ENCODE data around the gene ZKSCAN1.
"Not testable (repeated sequence)": the region's sequence is repeated elsewhere in the genome, so short reads cannot be mapped to it uniquely, and the experiment has no call there.

The ZKSCAN1 gene

GRCh38 chr7:100015232-100016214 is at the start of gene ZKSCAN1:
TSS of gene ZKSCAN1 (plus strand) at chr7:100015596. CDS start at chr7:100023507, 7,911 bp downstream.
- no peak for DNase-seq

DNA sequence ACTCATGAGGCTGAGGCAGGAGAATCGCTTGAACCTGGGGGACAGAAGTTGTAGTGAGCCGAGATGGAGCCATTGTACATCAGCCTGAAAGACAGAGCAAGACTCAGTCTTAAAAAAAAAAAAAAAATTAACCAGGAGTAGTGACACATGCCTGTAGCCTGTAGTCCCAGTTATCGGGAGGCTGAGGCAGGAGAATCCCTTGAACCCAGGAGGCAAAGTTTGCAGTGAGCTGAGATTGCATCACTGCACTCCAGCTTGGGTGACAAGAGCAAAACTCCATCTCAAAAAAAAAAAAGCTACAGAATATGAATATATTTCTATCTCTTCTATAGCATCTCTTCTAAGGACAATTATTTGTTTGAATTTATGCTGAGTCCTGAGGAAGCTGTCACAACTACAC is 46.1 kb upstream of the ZKSCAN1 start:
- DNase-seq = no peak

DNA sequence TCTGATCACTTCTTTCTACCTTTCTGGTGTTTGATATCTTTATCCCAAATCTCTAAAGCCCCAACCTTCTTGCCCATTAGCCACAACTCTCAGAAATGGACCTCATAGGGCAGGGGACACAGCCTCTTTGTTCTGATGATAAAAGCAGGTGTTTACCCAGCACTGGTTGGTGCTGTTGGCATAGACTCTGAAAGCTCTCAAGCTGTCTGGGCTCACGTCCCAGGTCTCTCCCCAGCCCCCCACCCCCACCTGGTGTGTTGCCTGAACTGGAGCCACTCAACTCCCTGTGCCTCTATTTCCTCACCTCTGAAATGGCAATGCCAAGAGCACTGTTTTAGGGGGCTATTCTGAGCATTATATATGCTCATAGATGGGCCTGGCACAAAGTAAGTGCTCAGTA is 45.6 kb upstream of the ZKSCAN1 start:
- not testable (repeated sequence) for DNase-seq

GRCh38 chr7:99971242-99971641 is 44.2 kb upstream of the ZKSCAN1 start:
- DNase-seq = no peak

DNA sequence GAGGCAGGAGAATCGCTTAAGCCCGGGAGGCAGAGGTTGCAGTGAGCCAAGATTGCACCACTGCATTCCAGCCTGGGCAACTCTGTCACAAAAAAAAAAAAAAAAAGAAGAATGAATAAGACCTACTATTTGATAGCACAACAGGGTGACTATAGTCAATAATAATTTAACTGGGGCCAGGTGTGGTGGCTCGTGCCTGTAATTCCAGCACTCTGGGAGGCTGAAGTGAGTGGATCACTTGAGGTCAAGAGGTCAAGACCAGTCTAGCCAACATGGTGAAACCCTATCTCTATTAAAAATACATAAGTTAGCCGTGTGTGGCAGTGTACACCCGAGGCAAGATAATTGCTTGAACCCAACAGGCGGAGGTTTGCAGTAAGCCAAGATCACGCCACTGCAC is 41.6 kb upstream of the ZKSCAN1 start:
- DNase-seq = not testable (repeated sequence)

DNA sequence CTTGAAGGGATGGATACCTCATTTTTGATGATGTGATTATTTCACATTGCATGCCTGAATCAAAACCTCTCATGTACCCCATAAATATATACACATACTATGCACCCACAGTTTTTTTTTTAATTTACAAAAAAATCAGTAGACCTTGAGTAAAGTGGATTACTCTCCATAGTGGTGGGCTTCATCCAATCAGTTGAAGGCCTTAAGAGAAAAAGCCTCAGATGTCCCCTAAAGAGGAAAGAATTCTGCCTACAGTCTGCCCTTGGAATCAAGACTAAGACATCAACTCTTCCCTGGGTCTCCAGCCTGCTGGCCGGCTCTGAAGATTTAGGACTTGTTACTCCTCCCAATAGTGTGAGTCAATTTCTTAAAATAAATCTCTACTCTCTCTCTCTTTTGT is 40.7 kb upstream of the ZKSCAN1 start:
- no peak for DNase-seq

DNA sequence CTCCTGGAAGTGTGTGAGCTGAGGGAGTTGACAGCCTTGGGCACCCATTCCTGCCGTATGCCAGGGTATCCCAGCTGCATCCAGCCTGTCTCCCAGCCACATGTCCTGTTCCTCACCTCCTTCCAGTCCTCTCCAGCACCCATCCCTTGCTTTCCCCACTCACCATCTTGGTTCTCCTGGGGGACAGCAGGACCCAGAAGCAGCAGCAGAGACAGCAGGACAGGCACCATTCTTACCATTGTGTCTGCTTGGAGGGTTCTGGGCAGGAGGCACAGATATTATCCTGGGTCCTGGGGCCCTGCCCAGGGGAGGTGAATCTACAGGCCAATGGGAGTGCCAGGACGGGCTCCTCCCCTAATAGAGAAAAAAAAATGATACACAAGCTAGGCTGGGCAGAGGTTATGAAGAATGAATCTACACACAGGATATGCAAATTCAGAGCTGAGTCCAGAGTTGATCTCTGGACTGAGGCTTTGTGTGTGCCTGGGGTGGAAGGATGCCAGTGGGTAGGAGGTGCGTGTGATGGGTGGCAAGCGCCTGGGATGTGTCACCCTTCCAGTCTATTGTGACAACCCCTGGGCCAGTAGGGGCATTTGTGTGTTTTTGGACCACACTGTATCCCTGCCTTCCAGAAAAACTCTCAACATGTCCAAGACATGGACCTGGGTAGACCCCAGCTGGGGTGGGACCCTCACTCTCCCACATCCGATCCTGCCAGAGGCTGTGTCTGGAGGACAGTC is 39.4 kb upstream of the ZKSCAN1 start, which contains the start of gene AZGP1:
AZGP1 (minus strand) TSS at position 250 of the 740 bp plus-strand sequence; CDS start at position 239, 11 bp downstream.
- no peak for DNase-seq

GRCh38 chr7:99976626-99977025 is 38.8 kb upstream of the ZKSCAN1 start:
- no peak for DNase-seq

DNA sequence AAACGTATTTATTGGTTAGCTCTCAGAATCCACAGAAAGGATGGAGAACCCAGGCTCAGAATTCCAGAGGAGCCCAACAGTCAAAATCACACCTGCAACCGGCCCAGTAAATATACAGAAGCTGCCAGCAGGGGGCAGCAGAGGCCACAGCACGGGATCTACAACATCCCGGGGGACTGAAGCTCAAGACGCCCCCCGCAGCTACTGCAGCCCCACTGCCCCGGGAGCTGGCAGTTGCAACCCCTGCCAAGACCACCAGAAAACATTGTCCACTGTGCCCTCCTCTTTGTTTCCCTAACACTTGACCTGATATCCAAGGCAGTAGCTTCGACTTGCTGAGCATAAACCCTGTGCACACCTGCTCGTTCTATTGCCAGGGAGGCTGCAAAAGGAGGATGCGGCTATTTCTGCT is 35.6 kb upstream of the ZKSCAN1 start:
- not testable (repeated sequence) for DNase-seq

DNA sequence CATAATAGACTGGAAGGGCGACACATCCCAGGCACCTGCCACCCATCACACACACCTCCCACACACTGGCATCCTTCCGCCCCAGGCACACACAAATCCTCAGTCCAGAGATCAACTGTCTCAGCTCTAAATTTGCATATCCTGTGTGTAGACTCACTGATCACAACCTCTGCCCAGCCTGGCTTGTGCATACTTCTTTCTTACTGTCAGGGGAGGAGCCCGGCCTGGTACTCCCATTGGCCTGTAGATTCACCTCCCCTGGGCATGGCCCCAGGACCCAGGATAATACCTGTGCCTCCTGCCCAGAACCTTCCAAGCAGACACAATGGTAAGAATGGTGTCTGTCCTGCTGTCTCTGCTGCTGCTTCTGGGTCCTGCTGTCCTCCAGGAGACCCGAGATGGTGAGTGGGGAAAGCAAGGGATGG is 34.9 kb upstream of the ZKSCAN1 start:
- not testable (repeated sequence) for DNase-seq

GRCh38 chr7:99981066-99981465 is 34.3 kb upstream of the ZKSCAN1 start:
- not testable (repeated sequence) for DNase-seq

DNA sequence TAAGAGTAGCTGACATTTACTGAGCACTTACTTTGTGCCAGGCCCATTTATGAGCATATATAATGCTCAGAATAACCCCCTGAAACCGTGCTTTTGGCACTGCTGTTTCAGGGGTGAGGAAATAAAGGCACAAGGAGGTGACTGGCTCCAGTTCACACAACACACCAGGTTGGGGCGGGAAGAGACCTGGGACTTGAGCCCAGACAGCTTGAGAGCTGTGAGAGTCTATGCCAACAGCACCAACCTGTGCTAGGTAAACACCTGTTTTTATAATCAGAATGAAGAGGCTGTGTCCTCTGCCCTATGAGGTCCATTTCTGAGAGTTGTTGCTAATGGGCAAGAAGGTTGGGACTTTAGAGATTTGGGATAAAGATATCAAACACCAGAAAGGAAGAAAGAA is 30.8 kb upstream of the ZKSCAN1 start:
- DNase-seq = no peak

GRCh38 chr7:99987306-99987705 is 28.1 kb upstream of the ZKSCAN1 start:
- not testable (repeated sequence) for DNase-seq

GRCh38 chr7:99987846-99988245 is 27.6 kb upstream of the ZKSCAN1 start:
- DNase-seq = no peak

DNA sequence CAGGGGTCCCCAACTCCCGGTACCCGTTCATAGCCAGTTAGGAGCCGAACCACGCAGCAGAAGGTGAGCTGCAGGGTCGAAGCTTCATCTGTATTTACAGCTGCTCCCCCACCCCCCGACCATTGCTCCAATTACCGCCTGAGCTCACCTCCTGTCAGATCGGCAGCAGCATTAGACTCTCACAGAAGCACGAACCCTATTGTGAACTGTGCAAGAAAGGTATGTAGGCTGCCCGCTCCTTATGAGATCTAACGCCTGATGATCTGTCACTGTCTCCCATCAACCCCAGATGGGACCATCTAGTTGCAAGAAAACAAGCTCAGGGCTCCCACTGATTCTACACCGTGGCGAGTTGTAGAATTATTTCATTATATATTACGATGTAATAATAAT is 24.9 kb upstream of the ZKSCAN1 start:
- DNase-seq = no peak

DNA sequence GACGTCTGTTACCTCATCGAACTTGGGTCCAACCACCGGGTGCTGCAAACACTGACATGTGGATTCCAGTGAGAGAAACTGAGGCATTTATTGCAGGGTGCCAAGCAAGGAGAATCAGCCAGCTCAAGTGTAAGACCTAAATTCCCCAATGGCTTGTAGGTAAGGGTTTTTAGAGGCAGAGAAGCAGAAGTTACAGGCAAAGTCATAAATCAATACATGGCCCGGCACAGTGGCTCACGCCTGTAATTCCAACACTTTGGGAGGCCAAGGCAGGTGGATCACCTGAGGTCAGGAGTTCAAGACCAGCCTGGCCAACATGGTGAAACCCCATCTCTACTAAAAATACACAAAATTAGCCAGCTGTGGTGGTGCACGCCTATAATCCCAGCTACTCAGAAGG is 23.9 kb upstream of the ZKSCAN1 start:
- not testable (repeated sequence) for DNase-seq

DNA sequence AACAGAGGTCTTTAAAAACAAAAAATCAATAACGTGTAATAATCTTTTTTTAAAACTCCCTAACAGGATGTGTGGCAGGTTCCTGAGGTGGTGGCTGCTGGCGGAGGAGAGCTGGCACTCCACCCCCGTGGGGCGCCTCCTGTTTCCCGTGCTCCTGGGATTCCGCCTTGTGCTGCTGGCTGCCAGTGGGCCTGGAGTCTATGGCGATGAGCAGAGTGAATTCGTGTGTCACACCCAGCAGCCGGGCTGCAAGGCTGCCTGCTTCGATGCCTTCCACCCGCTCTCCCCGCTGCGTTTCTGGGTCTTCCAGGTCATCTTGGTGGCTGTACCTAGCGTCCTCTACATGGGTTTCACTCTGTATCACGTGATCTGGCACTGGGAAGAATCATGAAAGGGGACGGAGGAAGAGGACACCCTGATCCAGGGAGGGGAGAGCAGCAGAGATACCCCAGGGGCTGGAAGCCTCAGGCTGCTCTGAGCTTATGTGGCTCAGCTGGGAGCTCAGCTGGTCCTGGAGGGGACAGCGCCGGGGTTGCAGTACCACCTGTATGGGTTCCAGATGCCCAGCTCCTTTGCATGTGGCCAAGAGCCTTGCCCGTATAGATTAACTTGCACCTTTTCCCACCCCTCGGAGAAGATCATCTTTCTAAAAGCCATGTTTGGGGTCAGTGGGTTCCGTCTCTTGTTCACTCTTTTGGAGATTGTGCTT is 22.9 kb upstream of the ZKSCAN1 start:
- DNase-seq = no peak

- DNase-seq = no peak
These were observed 20.6 kb upstream of the ZKSCAN1 start for GRCh38 chr7:99994819-99995218.

- no peak for DNase-seq
These were observed 18.4 kb upstream of the ZKSCAN1 start for GRCh38 chr7:99996755-99997544.

- DNase-seq = no peak
These were observed 17.8 kb upstream of the ZKSCAN1 start for GRCh38 chr7:99997545-99998137.

GRCh38 chr7:100000239-100000638 is 15.2 kb upstream of the ZKSCAN1 start:
- no peak for DNase-seq
